Esophagus (tissue), 2 donors: Measurements from ENCODE around the gene C6orf136. TPM values are rescaled to one million over a fixed set of nuclear protein-coding genes. Genes with fewer than 3 reads are reported as not detected.

Source experiments
- H3K27ac ChIP-seq, 2 donors: one replicate each; pipeline ENCODE4 v1.5.1; 2013; ENCODE audit warnings: low read depth in 2 of 2, mild to moderate bottlenecking in 2 of 2, inconsistent platforms in 1 of 2, low read length in 1 of 2, moderate library complexity in 1 of 2
- H3K27me3 ChIP-seq, 2 donors: one replicate each; pipeline ENCODE4 v1.6.1; 2013; ENCODE audit warnings: low read length in 2 of 2, control low read depth in 1 of 2, mild to moderate bottlenecking in 1 of 2; ENCODE audit not compliant: insufficient read depth in 2 of 2, control insufficient read depth in 1 of 2
- H3K36me3 ChIP-seq, 2 donors: one replicate each; pipeline ENCODE4 v1.6.1; 2013; ENCODE audit warnings: low read length in 1 of 2; ENCODE audit not compliant: control insufficient read depth in 2 of 2, insufficient read depth in 2 of 2
- H3K4me1 ChIP-seq, 2 donors: one replicate each; pipeline ENCODE4 v1.6.1; 2013; ENCODE audit warnings: low read length in 1 of 2; ENCODE audit not compliant: control insufficient read depth in 2 of 2, insufficient read depth in 2 of 2
- H3K4me3 ChIP-seq, 2 donors: one replicate each; pipeline ENCODE4 v1.5.1; 2013; ENCODE audit warnings: low read length in 2 of 2, mild to moderate bottlenecking in 2 of 2, low read depth in 1 of 2, moderate library complexity in 1 of 2
- H3K9me3 ChIP-seq, 2 donors: one replicate each; pipeline ENCODE4 v1.6.1; 2013; ENCODE audit warnings: mild to moderate bottlenecking in 2 of 2, low read depth in 1 of 2, low read length in 1 of 2, moderate library complexity in 1 of 2; ENCODE audit not compliant: control insufficient read depth in 2 of 2, insufficient read depth in 1 of 2
- WGBS, 2 donors: extraction: QIAGEN DNeasy Blood & Tissue Kit; methylation state at CpG; one replicate each; pipeline ENCODE4 v1.1.7; 2013; 5-methylcytosine and 5-hydroxymethylcytosine counted together
- polyA plus RNA-seq, 2 donors: library from polyadenylated mRNA; stranded (reverse); fragments of 200-250 nt; gene quantifications; one replicate each; pipeline ENCODE4 v1.2.3, GENCODE V29; 2013
- donor health status: healthy with polysubstance abuse.
- donor health status: Bipolar disorder and iron deficiency.

Gene C6orf136
- polyA plus RNA-seq, 2 donors = 15.3 to 24.3 TPM

DNA sequence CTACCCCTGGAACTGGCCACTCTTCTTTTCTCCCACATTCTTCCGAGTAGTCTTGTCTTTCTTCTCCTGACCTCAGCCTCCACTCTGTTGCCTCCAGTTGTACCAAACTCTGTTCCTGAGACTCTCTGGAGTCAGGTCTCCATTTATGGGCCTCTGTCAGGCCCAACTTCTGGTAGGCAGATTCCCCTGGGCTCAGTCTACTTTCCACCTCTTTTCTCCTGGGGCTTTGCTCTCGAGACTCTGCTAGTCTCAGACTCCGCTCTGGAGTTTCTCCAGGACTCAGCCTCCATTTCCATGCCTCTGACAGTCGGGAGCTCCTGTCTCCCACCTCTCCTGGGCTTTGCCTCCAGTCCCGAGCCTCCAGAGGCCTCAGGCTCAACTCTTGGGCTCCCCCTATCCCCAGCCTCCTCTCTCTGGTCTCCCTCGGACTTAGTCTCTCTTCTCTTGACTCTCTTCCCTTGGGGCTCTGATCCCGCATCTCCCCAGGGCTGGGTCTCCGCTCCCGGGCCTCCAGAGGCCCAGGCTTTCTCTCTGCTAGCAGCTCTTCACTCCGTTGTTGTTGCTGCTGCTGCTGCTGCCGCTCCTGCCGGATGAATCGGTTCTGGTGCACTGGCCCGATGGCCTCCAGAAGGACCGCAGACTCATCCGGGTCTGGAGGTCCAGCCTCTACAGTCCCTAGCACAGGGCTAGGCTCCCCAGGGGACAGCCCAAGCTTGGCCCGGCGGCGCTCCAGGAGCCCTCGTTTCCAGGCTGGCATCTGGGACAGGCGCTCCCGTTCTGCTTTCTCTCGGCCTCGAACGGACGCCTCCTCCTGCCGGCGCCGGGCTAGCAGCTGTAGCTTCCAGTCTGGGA is 38.5 kb downstream of the C6orf136 start:
- Histone ChIP-seq H3K9me3 (no peaks in the 10 kb centered on the region), H3K4me3 (peak overlapping the region; percentile 77 to 79), H3K27ac (peak overlapping the region; percentile 99), H3K4me1 (peaks cover 2 to 21% of the 10 kb centered on the region in 2 donors), H3K36me3 (peaks cover 0 to 1% of the 10 kb centered on the region in 2 donors), H3K27me3 (no peaks in the 10 kb centered on the region)
- 13 to 28% methylated on average over 29 of the region's 29 CpGs for WGBS, 2 donors

DNA sequence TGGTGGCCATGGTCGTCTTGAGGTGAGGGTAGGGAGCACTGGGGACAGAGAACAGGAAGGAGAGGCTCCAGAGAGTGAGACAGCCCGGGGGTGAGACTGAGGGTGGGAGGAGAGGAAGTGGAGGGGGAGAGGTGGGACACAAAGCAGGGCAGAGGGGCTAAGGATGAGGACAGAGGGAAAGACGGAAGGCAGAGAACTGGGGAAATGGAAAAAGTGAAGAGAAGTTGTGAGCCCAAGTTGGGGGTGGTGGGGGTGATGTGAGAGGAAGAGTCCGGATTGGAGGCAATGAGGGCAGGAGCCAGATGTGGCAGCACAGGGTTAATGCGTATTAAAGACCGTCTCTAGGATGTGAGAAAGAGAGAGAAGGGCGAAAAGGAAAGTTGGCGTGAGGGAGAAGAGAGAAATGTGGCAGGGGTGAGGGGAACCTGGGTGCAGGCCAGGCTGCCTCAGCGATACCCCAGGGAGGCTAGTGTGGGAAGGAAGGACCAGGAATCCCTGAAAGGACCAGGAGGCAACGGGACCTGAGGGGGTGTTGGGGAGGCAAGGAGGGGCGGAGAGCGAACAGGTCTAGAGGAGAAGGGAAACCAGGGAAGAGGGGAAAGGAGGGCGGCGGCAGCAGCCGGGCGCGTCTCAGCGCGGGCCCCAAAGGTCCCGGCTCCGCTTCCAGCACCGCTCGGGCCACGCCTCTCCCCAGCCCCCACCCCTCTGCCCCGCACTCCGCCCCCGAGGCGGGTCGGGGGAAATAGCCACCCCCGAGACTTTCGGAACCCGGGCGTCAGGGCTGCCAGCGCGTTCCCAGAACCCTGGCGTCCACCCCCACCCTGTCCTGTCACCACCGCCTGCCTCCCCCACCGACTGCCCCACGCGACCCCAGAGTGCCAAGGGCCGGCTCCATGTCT is 39.3 kb downstream of the C6orf136 start, which contains the start of gene PPP1R18:
Gene PPP1R18 (minus strand): TSS at position 637 of the 899 bp plus-strand sequence. CDS start 627 bp downstream, at position 10.
- Histone ChIP-seq H3K4me1 (peaks cover 2 to 21% of the 10 kb centered on the region in 2 donors), H3K9me3 (no peaks in the 10 kb centered on the region), H3K4me3 (peak within 1 kb of the TSS; percentile 77 to 79), H3K27ac (peak within 1 kb of the TSS; percentile 99), H3K27me3 (no peaks in the 10 kb centered on the region), H3K36me3 (no peaks in the 10 kb centered on the region)
- 1 to 2% methylated on average over 19 to 41 of the region's 41 CpGs for WGBS, 2 donors

DNA sequence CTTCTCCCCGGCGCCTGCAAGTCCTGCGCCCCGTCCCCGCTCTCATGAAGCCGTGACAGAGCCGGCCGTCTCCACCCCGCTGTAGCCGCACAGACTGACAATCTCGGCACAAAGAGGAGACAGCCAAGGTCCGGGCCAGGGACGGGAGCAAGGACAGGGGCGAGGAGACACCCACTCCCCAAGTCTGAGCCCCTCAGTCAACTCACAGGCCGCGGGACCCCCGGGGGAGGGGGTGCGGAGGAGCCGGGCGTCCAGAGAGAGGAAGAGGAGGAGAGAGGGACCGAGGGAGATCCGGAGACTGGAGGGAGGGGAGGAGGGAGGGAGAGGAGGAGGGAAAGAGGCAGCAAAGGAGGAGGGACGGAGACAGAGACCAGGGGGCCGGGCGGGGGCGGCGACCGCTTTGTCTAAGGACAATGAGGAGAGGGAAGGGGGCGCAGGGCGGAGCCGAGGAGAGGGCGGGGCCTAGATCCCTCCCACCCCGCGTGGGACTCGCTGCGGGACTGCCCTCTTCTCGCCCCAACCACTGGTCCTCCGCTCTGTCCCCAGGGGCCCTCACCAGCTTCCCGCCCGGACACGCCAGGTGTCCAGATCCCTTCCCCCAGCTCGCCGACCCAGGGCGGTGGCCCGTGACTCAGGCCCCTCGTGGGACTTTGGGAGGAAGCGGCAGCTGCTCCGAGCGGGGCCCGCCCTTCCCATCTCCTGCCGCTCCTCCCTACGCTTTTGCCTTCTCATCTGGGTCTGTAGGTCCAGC is 40.1 kb downstream of the C6orf136 start:
- H3K36me3 ChIP-seq = no peaks in the 10 kb centered on the region
- peaks cover 2 to 20% of the 10 kb centered on the region in 2 donors for H3K4me1 ChIP-seq
- 0 to 1% methylated on average over 48 to 52 of the region's 52 CpGs for WGBS, 2 donors
- no peaks in the 10 kb centered on the region for H3K27me3 ChIP-seq
- peak overlapping the region; percentile 99 for H3K27ac ChIP-seq
- no peaks in the 10 kb centered on the region for H3K9me3 ChIP-seq
- H3K4me3 ChIP-seq = peak overlapping the region; percentile 77 to 79

DNA sequence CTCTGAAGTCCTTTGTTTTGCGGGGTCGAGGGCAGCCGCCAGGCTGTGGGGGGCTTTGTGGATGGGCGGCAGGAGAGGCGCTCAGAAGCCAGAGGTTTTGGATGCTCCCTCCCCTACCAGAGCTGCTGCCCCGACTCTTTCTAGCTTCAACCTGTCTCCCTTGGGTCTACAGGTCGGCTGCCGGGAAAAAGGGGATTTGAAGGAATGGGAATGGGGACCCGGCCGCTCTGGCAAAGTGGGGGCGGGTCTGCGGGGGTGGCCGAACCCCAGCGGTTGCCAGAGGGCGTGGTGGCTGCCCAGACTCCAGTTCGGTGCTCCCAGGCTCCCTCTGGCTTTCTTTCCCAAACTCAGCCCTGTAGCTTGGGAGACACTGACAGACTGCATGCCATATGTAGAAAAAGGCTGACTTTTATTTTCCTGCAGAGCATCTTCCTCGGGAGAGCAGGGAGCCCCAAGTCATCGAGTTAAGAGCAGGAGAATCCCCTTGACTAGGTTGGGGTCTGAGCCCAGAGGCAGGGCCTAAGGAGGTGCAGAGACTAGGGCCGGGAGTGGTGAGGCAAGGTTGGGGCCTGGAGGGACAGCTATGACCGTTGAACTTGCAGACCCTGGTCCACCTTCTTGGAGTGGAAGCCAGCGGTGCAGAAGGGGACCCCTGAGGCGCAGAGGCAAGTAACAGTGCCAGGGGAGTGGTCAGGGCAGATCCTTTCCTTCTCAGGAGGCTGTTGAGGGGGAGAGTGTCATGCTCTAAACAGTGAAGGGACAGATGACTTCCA is 40.9 kb downstream of the C6orf136 start:
- H3K27me3 ChIP-seq = no peaks in the 10 kb centered on the region
- H3K9me3 ChIP-seq = no peaks in the 10 kb centered on the region
- H3K4me3 ChIP-seq = peak overlapping the region; percentile 77 to 79
- peak overlapping the region; percentile 99 for H3K27ac ChIP-seq
- H3K4me1 ChIP-seq = peaks cover 2 to 14% of the 10 kb centered on the region in 2 donors
- no peaks in the 10 kb centered on the region for H3K36me3 ChIP-seq
- WGBS, 2 donors = 9 to 11% methylated on average over 22 of the region's 22 CpGs

DNA sequence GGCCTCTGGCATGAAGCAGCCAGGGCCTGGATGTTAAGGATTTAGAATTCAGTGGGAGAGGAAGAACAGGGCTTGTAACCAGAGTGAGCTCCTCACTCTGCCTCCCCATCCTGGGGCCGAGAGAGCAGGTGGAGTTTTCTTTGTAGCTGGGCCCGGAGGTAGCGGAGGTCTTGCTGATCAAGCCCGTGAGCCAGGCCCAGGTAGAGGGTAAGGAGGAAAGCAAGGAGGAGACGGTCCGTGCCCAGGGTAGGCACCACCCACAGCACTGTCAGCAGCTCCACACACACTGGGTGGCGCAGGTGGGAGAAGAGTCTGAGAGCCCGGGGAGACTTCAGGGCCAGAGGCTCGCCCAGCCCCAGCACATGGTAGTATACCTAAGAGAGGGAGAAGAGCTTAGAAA is 41.6 kb downstream of the C6orf136 start:
- WGBS, 2 donors = 70 to 74% methylated on average over 9 of the region's 9 CpGs
- no peaks in the 10 kb centered on the region for H3K27me3 ChIP-seq
- no peaks in the 10 kb centered on the region for H3K36me3 ChIP-seq
- peak overlapping the region; percentile 99 for H3K27ac ChIP-seq
- no peak overlapping the region for H3K4me3 ChIP-seq
- H3K9me3 ChIP-seq = no peaks in the 10 kb centered on the region
- H3K4me1 ChIP-seq = peaks cover 2 to 14% of the 10 kb centered on the region in 2 donors

DNA sequence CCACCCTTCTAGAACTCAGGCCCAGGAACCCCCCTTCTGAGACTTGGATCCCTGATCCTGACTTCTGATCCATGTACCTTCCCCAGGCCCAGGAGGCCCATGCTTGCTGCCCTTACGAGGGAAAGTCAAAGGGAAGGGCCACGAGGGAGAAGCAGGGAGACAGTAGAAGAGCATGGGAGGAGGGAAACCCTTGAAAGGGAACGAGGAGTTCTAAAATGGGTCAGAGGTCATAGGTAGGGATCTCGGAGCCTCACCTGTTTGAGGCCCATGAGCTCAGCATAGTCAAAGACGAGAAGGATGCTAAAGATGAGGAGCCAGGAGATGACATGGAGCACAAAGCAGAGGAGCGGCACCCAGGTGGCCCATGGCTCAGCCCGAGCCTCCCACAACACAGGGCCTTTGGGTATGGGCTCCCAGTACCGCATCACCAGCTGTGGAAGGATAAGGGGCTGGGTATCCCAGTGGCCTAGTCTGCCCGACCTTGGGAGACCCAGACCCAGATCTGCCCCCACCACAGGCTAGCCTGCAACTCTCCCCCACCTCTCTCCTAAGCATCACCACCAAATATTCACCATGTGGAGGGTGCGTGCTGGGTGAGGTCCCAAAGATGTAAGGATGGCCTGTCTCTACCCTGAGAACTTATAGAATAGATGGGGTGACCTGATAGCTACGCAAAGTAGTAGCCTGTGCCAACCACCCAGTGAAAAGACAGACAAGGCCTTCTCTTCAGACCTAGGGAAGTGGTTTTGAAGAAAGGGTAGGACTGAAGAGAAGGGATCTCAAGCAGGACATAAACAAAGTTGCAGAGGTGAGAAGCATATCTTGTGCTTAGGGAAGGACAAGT is 42.3 kb downstream of the C6orf136 start:
- 78 to 82% methylated on average over 11 of the region's 11 CpGs for WGBS, 2 donors
- no peaks in the 10 kb centered on the region for H3K9me3 ChIP-seq
- peak overlapping the region; percentile 95 to 99 for H3K27ac ChIP-seq
- H3K36me3 ChIP-seq = no peaks in the 10 kb centered on the region
- H3K4me1 ChIP-seq = peaks cover 2 to 14% of the 10 kb centered on the region in 2 donors
- no peak overlapping the region for H3K4me3 ChIP-seq
- H3K27me3 ChIP-seq = no peaks in the 10 kb centered on the region

DNA sequence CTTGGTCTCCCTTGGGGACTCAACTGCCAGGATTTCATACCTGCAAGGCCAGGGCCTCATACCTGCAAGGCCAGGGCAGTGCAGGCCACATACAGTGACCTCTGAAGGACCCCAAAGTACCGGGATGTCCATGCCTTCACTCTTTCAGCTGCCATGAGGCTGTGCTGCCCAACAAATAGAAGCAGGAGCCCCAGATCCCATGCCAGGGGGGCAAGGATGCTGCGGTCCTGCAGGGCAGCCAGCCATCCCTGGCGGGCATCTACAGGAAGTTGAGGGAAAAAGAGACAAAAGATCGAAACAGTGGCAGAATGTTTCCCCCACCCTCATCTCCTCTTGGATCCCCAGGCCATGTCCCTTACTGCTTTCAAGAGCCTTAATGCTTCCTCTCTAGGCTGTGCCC is 43.1 kb downstream of the C6orf136 start:
- no peaks in the 10 kb centered on the region for H3K9me3 ChIP-seq
- no peaks in the 10 kb centered on the region for H3K27me3 ChIP-seq
- peak overlapping the region; percentile 95 to 96 for H3K27ac ChIP-seq
- 11 to 26% methylated on average over 4 of the region's 4 CpGs for WGBS, 2 donors
- peak overlapping the region; percentile 75 to 85 for H3K4me3 ChIP-seq
- no peaks in the 10 kb centered on the region for H3K36me3 ChIP-seq
- peaks cover 2 to 11% of the 10 kb centered on the region in 2 donors for H3K4me1 ChIP-seq
